Activated CD4-positive, alpha-beta T cell treated with anti-CD3 and anti-CD28 coated beads for 4 hours (primary cell): ENCODE data around the gene SLC25A42.

Experiments used
- DNase-seq, 2 donors: peaks; one replicate each; pipeline ENCODE4 v3.0.0-alpha.2; 2020

Gene SLC25A42

DNA sequence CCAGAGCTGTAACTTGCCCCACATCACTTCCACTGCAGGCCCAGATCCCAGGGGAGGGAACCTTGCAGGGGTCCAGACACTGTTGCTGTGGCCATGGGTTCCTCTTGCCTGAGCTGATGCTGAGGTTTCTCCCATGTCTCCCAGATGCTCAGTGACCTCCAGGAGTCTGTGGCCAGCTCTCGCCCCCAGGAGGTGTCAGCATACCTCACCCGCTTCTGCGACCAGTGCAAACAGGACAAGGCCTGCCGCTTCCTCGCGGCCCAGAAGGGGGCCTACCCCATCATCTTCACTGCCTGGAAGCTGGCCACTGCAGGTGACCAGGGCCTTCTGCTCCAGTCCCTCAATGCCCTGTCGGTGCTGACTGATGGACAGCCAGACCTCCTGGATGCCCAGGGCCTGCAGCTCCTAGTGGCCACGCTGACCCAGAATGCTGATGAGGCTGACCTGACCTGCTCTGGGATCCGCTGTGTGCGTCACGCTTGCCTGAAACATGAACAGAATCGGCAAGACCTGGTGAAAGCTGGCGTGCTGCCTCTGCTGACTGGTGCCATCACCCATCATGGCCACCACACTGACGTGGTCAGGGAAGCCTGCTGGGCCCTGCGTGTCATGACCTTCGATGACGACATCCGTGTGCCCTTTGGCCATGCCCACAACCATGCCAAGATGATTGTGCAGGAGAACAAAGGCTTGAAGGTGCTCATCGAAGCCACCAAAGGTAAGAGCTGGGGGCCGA lies 12.1 kb upstream of the SLC25A42 start:
- DNase-seq: no peak

DNA sequence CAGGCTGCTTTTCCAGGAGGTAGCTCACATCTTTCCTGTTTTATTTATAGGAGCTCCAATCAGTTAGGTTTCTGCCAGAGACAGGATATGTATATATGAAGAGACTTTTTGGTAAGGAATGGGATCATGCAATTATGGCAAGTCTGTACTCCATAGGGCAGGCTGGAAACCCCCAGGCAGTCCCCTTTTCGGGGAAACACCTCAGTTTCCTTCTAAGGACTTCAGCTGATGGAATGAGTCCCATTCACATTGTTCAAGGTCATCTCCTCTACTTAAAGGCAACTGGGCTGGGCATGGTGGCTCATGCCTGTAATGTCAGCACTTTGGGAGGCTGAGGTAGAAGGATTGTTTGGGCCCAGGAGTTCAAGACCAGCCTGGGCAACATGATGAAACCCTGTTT lies 10.9 kb upstream of the SLC25A42 start:
- no peak for DNase-seq

DNA sequence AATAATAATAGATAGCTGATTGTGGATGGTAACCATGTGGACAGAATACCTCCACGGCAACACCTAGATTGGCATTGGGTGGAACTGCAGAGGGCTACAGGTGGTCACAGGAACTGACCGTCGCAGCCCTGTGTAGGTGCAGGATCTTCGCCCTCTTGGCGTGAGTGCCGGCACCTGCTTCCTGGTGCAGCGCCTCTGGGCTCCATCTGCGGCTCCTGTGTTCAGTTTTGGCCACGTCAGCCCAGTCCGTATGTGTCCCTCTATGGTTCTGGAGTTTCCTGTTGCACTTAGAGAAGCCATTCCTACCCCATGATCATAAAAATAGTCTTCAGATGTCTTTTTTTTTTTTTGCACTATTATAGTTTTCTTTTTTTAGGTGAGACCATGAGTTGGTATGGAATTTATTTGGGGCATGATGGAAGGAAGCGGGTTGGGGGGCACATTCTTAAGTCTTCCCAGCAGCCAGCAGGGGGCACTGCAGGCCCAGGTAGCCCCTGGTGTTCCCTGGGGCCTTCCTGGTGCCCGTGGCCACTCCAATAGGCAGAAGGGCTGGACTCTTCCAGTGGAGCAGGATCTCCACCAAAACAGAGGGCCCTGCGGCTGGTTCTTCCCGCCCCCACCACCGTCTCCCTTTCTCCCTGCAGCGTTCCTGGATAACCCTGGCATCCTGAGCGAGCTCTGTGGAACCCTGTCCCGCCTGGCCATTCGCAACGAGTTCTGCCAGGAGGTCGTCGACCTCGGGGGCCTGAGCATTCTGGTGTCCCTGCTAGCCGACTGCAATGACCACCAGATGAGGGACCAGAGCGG lies 10.1 kb upstream of the SLC25A42 start:
- peak; percentile 59 to 64 for DNase-seq

DNA sequence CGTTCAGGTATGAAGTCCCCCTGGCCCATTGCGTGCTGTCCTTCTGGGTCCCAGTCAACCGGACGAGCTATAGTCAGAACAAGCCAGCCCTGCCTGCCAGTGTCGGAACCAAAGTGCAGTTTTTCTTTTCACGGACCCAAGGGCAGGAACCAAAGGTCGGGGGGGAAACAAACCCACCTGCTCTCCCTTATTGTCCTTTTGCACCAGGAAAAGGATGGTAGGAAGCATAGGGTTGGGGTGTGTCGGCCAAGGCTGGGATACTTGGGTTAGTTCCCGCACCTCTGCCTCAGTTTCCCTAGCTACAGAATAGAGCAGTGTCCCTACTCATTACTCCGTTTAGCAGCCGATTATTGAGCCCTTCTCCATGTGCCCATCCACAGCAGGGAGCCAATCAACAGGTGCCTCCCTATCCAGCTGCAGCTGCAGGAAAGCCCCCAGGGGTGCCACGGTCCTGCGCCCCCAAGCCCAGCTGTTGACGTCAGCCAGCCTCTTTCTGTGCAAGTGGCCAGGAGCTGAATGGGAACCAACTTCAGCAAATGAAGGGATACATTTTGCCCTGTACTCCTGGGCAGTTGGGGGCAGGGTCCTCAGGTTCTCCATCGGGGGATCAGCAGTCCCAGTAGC lies 9.4 kb upstream of the SLC25A42 start:
- DNase-seq: no peak

DNA sequence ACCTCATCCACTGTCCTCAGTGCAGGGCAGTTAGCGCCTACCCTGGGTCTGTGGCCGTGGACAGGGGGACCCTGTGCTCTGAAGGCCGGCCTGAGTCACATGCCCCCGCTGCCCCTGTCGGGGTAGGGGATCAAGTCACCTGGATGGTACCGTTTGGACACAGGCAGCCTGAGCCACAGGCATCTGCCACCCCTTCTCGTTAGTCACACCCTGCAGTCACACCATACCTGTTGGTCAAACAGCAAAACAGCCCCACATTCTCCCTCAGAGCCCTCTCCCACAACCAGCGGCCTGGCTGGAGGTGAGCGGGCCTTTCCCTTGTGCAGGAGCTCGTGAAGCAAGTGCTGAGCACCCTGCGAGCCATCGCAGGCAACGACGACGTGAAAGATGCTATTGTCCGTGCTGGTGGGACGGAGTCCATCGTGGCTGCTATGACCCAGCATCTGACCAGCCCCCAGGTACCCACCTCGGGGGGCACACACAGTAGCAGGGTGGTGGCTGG lies 8.8 kb upstream of the SLC25A42 start:
- DNase-seq: no peak

DNA sequence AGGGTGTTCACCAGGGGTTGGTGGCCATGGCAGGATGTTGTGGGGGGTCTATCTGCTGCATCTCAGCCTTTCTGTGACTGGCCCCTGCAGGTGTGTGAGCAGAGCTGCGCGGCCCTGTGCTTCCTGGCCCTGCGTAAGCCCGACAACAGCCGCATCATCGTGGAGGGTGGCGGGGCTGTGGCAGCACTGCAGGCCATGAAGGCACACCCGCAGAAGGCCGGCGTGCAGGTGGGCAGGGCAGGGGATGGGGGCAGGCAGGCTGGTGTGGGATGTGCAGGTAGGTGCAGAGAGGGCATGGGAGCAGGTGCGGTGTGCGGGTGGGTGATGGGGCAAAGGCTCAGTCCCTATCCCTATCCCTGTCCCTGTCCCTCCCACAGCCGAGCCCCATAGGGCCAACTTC lies 8.1 kb upstream of the SLC25A42 start:
- DNase-seq: no peak

DNA sequence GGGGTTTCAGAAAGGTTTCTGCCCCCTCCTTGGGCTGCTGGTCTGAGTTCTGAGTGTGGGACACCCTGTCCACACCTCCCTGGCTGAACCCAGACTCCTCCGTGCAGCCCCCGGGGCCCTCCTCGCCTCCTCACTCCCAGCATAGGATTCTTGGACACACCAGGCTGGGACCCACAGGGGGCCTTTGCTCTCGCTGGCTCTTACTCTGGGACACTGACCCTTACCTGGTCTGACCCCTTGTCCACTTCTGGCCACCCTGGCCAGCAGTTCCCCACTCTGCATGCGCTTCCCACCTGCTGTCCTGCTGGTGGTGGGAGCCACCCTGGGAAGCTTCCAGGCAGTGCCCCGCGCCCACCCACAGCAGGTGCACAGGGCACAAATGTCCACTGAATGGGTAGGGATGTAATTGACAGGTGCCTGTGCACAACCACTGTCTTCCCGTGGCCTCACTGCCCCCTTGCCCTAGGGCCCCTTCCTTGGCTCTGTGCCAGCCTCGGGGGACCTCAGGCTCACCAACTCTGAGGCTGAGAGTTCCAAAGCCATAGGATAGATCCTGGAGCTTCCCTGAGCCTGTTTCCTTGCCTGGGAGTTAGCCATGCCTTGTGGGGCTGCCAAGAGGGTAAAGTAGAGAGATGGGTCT lies 7.0 kb upstream of the SLC25A42 start:
- no peak for DNase-seq

DNA sequence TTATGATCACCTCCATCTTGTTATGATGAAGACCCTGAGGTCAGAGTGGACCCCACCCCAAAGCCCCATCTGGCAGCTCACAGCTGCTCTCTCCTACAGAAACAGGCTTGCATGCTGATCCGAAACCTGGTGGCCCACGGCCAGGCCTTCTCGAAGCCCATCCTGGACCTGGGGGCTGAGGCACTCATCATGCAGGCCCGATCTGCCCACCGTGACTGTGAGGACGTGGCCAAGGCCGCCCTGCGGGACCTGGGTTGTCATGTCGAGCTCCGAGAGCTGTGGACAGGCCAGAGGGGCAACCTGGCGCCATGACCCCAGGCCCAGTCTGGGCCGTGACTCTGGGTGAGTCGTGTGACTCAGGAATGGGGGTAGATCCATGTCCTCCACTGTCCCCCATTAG lies 6.5 kb upstream of the SLC25A42 start:
- DNase-seq: no peak

DNA sequence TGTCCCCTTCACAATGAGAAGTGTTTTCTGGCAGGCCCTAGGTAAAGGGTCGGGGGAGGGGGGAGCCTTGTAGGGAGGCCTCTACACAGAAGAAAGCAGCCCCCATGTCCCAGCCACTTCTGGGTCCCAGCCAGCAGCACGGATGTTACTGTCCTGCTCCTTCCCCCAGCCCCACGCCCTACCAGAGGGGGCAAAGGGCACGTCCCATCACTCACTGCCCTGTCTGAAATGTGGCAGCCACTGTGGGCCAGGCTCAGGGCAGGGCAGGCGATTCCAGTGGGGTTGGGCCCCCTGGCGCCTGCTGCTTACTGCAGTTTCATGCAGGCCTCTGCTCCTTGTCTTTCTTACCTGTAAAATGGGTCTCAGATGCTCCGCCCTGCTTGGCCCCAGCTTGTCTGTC lies 6.1 kb upstream of the SLC25A42 start:
- no peak for DNase-seq

DNA sequence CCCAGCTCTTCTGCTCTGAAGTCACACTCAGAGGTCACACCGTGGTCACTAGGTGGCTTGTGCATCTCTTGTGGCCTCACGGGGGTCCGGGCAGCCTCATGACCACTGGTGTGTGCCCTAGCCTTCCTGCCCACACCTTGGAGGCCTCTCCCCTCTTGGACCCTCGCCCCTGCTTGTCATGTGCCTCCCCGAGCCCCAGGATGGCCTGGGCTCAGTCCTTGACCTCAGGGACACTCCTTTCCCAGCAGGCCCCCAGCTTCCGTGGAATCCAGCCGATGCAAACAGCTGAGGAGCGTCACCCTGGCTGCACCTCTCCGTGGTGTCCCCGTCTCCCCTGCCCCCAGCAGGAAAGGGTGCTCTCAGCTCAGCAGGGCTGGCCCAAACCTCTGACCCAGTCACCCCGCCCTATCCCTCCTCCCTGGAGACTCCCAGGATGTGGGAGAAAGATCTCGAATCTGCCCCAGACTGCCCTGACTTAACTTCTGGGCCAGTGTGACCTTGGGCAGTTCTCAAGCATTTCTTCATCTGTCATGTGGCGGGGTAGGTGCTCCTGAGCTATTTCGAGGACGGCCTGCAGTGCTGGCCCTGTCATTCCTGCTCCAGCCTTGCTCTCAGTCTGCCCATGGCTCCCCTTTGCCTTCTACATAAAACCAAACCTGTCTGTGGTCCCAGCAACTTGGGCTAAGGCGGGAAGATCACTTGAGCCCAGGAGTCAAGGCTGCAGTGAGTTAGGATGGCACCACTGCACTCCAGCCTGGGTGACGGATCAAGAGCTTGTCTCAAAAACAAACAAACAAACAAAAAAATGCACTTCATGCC lies 4.6 kb upstream of the SLC25A42 start:
- no peak for DNase-seq

DNA sequence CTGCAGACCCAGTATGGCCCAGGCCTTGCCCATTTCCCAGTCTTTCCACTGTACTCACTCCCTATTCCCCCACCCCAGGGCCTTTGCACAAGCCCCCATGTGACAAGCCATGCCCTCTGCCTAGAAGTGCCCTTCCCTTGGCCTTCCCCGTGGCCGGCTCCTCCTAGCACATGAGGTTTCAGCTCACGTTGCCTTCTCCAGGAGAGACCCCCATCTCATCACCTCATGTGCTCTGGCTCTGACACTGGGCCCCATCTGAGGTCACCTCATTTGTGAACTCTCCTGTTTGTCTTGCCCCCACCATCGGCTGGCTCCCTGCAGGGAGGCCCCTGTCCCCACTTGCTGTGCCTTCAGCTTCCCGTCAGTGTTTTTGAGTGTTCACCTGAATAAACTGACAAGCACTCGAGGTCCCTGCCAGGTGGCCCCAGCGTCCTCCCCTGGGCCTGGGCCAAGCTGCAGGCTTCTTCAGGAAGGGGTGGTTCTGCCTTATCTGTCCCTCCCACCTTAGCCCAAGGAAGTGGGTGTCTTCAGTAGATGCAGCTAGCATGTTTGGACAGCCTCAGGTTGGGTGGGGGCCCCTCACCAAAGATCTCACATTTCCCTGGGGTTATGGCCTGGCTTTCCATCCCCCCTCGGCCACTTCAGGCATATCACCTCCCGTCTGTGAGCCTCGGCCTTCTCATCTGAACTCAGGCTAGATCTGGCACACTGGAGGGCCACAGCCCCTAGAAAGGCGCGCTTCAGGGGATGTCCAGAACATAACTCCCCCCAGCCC lies 3.8 kb upstream of the SLC25A42 start:
- DNase-seq: no peak

DNA sequence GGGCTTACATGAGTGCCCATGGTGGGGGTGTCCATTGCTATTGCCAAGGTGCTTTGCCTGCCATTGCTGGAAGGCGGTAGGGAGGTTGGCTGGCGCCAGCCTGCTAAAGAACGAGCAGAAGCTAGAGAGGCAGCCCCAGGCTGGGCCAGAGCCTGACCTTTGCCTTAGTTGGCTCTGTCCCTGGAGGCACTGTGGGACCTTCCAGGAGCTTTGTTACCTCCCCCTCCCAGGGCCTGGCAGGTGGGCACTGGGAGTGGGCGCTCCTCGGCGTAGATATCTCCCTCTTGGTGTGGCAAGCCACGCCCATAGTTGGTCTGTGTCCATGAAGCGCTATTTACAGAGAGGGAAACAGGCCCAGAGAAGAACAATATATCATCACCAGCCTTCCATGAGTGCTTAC lies 2.3 kb upstream of the SLC25A42 start:
- DNase-seq: no peak

DNA sequence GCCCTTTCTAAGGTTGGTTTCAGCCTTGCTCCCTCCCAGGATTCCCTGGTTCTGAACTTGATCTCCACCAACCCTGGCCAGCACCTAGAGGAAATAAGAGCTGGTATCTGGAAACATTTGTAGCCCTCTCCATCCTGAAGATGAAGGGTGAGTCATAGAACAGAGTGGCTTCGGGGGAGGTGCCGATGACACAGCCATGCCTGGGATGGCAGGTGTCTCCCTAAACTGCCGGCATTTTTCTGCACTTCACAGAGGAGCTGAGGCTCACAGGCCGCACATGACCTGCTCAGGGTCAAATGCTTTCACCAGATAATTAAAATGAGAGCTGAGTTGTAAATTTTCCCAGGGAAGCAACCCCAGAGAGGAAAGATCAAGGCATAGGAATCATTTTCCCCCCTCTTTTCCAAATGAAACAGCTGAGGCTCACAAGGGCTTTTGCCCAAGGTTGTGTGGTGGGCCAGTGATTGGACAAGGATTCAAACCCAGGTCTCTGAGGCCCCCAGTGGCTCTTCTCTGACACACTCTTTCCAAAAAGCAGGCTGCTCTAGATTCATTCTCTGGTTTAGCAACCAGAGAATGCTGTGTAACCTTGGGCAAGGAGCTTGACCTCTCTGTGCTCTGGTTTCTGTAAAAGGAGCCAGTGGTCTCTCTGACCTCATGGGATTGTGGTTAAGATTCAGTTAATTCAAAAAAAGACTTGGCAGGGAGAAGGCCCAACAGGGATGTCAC lies 1.2 kb upstream of the SLC25A42 start:
- DNase-seq: no peak

DNA sequence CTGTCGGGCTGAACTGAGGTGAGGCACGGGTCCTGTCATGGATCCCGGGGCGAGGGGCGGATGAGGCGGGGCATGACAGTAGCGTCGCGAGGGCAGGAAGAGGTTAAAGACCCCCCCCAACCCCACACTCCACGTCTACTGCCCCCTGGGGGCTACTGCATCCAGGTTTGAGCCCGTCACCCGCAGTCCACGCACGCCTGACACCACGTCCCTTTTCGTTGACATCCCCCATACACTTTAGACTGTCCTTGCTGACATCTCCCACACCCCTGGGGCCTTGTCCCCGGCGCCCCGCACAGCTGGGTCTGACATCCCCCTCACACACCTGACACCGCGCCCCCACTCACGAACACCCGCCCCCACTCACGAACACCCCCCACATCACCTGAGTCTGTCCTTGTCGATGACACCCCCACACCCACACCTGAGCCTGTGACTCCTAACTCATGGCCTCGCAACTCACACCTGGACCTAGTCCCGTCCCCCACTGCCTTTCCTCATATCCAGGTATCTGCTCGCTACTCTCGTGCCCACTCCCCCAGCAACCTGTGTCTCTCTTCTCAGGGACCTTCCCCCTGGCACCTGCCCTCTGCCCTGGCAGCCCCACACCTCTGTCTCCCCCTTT lies 416 bp downstream of the SLC25A42 start:
- no peak for DNase-seq

DNA sequence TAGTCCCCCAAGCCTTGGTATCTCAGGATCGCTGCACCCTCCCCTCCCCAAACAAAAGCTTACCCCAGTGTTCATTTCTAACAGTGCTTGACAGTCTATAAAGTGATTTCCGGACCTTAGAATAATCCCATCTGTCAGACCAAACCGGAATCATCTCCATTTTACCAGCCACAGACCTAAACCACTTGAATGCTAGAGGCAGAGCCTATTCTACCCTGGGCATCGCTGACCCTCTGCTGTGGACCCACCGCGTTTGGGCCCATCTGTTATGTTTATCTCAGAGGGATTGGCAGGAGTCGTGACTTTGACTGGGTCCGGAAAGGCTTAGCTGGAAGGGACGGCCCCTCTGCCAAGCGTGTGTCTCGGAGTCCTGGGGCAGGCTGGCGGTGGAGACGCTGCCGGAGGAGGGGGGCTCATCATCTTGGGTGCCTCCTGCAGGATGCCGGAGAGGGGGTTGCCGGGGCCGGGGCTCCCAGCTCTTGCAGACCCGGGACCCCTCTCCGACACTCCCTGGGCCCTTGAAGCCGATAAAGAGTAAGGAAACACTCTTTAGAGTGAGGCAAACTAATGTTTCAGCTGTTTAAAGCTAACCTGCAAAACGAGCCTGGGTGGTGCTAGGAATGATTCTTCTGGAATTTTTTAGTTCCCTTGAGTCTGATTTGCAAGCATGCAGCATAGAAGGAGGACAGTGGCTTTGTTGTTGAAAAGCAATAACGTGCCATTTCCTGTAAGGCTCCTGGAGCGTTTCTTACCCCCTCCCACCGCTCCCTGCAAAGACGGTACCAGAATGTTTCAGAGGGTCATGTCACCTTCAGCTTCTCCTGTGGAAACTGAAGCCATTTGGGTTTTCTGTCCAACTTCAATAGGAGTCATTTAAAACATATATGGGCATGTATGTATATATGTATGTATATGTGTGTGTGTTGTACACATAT lies 1.3 kb downstream of the SLC25A42 start:
- DNase-seq: peak in 1 of 2 donors; percentile 8

DNA sequence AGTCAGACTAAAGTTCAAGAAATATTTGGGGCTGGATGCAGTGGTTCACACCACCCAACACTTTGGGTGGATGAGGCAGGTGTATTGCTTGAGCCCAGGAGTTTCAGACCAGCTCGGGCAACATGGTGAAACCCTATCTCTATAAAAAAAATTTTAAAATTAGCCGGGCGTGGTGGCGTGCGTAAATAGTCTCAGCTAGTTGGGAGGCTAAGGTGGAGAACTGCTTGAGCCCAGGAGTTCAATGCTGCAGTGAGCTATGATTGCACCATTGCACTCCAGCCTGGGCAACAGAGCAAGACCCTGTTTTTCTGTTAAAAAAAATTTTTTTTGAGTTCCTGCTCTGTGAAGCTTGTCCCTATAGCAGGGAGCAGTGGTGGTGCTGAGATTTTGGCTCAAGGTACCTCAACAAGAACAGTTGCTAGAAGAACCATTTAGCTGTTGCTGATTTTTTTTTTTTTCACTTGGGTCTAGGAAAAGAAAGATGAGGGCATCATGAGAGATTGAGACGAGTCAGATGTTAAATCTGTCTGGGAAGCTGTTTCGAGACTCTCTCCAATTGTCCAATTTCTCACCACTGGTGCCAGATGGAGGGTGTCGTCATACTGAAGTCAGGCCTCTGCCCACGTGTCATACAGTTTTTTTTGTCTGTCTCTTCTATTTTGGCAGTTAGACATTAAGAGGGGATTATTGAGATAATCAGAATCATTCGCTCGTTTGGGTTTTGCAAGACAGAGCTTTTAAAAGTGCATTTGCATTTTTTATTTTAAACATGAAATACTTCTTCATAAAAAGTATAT lies 3.7 kb downstream of the SLC25A42 start:
- no peak for DNase-seq

DNA sequence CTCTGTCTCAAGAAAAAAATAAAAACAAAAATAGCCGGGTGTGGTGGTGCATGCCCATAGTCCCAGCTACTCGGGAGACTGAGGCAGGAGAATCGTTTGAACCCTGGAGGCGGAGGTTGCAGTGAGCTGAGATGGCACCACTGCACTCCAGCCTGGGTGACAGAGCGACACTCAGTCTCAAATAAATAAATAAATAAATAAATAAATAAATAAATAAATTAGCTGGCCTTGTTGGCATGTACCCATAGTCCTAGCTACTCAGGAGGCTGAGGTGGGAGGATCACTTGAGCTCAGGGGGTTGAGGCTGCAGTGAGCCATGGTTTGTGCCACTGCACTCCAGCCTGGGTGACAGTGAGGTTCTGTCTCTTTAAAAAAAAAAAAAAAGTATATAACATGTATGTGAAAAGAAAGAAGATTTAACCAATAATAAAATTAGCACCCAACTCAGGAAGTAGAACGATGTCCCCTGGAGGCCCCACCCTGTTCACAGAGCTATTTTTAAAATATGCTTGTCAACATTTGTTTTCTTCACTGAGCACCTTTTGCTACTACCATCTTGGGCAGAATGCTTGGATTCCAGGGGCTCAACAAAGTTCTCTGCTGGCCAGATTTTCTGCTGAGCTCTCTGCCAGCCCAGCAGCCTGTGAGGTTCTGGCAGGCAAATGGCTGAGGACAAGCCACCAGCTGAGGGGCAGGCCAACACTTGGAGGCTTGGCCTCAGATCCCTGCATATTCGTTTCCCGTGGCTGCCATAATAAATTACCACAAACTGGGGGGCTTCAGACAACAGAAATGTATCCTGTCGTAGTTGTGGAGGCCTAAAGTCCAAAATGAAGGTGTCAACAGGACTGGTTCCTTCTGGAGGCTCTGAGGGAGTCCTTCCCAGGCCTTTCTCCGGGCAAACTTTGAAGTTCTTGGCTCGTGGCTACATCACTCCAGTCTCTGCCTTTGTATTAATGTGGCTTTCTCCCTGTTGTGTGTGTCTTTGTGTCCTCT lies 5.2 kb downstream of the SLC25A42 start:
- no peak for DNase-seq
